ENCODE results near the gene CHSY1. TPM values are rescaled to one million over a fixed set of nuclear protein-coding genes. Genes with fewer than 3 reads are reported as not detected.

CHSY1 gene
- total RNA-seq, 3 donors from 2014 or later = 7.7 to 15.5 (median 12.6) TPM

- Histone ChIP-seq H3K9me3 (peaks cover 31% of the 10 kb centered on the region), H3K4me3 (no peak overlapping the region), H3K4me1 (ENCODE audit: low read depth) (peaks cover 15% of the 10 kb centered on the region), H3K36me3 (ENCODE audit: low read depth) (no peaks in the 10 kb centered on the region)
- TF ChIP-seq CTCF (IDR thresholded peaks at IDR 0.05) = no peak
- ATAC-seq (peak; percentile 73), DNase-seq (no peak)
- intact Hi-C loops (cut with DNase I, micrococcal nuclease) = no loop called here
These were observed 83.4 kb downstream of the CHSY1 start for GRCh38 chr15:101168463-101168824.

- intact Hi-C loops (cut with DNase I, micrococcal nuclease) = no loop called here
- ATAC-seq = peak; percentile 87
- Histone ChIP-seq H3K4me3 (no peak overlapping the region), H3K9me3 (peaks cover 31% of the 10 kb centered on the region), H3K36me3 (ENCODE audit: low read depth) (no peaks in the 10 kb centered on the region), H3K4me1 (ENCODE audit: low read depth) (peaks cover 15% of the 10 kb centered on the region)
- DNase-seq = peak; percentile 38 to 70 (median 49)
- no peak for TF ChIP-seq CTCF (IDR thresholded peaks at IDR 0.05)
These were observed 83.9 kb downstream of the CHSY1 start for GRCh38 chr15:101167753-101168462.

GRCh38 chr15:101167411-101167752 is 84.5 kb downstream of the CHSY1 start:
- no peak overlapping the region for H3K4me3 ChIP-seq
- intact Hi-C loops (cut with DNase I, micrococcal nuclease) = no loop called here
- no peaks in the 10 kb centered on the region for H3K36me3 ChIP-seq (ENCODE audit: low read depth)
- TF ChIP-seq CTCF (IDR thresholded peaks at IDR 0.05) = no peak
- peaks cover 31% of the 10 kb centered on the region for H3K9me3 ChIP-seq
- DNase-seq = no peak
- H3K4me1 ChIP-seq (ENCODE audit: low read depth) = peaks cover 15% of the 10 kb centered on the region
- ATAC-seq = no peak

- TF ChIP-seq CTCF (IDR thresholded peaks at IDR 0.05) = no peak
These were observed 85.9 kb downstream of the CHSY1 start for GRCh38 chr15:101165905-101166471.

GRCh38 chr15:101162701-101163483 is 89.0 kb downstream of the CHSY1 start:
- Histone ChIP-seq H3K4me3 (no peak overlapping the region), H3K4me1 (ENCODE audit: low read depth) (peaks cover 6% of the 10 kb centered on the region), H3K9me3 (peaks cover 31% of the 10 kb centered on the region), H3K36me3 (ENCODE audit: low read depth) (no peaks in the 10 kb centered on the region)
- ATAC-seq (no peak), DNase-seq (no peak)
- intact Hi-C loops (cut with DNase I, micrococcal nuclease) = no loop called here
- no peak for TF ChIP-seq CTCF (IDR thresholded peaks at IDR 0.05)

More at GRCh38 chr15:101165905-101166471, 85.9 kb downstream of the CHSY1 start:
- no peaks in the 10 kb centered on the region for H3K36me3 ChIP-seq (ENCODE audit: low read depth)
- no peak for DNase-seq
- ATAC-seq = no peak
- H3K4me3 ChIP-seq = no peak overlapping the region
- intact Hi-C loops (cut with DNase I, micrococcal nuclease) = no loop called here
- peaks cover 31% of the 10 kb centered on the region for H3K9me3 ChIP-seq
- peaks cover 15% of the 10 kb centered on the region for H3K4me1 ChIP-seq (ENCODE audit: low read depth)
